Neural cell (in vitro differentiated cells): ENCODE data around the gene ANTXR2. TPM values are rescaled to one million over a fixed set of nuclear protein-coding genes. Genes with fewer than 3 reads are reported as not detected.

Experiments used
- H2AFZ ChIP-seq: fragments of 200-600, 300-800 bp; sonication (generic), shearing (Covaris generic); 2 replicates; pipeline ENCODE4 v1.6.0; 2014; ENCODE audit warnings: low read depth, mild to moderate bottlenecking, antibody characterized with exemption, low read length, moderate library complexity
- H3F3A ChIP-seq: fragments of 200-600 bp; shearing (Covaris generic); 2 replicates; pipeline ENCODE4 v1.6.1; 2016; ENCODE audit warnings: mild to moderate bottlenecking, moderate library complexity, mixed read lengths, antibody characterized with exemption, low read length; ENCODE audit not compliant: insufficient read depth, poor library complexity, severe bottlenecking
- H3K27ac ChIP-seq: fragments of 200-600, 300-800 bp; sonication (generic), shearing (Covaris generic); 2 replicates; pipeline ENCODE4 v1.5.1; 2014; ENCODE audit warnings: mild to moderate bottlenecking, low read length, moderate library complexity
- H3K27me3 ChIP-seq: fragments of 300-800, 200-600 bp; sonication (generic), shearing (Covaris generic); 2 replicates; pipeline ENCODE4 v1.6.0; 2014; ENCODE audit warnings: mild to moderate bottlenecking, low read depth, low read length, moderate library complexity; ENCODE audit not compliant: insufficient read depth
- H3K36me3 ChIP-seq: fragments of 300-800, 200-600 bp; sonication (generic), shearing (Covaris generic); 2 replicates; pipeline ENCODE4 v1.5.1; 2014; ENCODE audit warnings: mild to moderate bottlenecking, antibody characterized with exemption, low read length, moderate library complexity; ENCODE audit not compliant: insufficient read depth
- H3K4me2 ChIP-seq: fragments of 300-800, 200-600 bp; sonication (generic), shearing (Covaris generic); 2 replicates; pipeline ENCODE4 v1.6.0; 2014; ENCODE audit warnings: mild to moderate bottlenecking, low read length
- H3K4me3 ChIP-seq: fragments of 300-800, 200-600 bp; sonication (generic), shearing (Covaris generic); 2 replicates; pipeline ENCODE4 v1.5.1; 2014; ENCODE audit warnings: mild to moderate bottlenecking, low read length, moderate library complexity
- H3K79me2 ChIP-seq: fragments of 200-600 bp; shearing (Covaris generic); replicated peaks from 2 replicates; pipeline ENCODE4 v1.6.0; 2014; ENCODE audit warnings: mild to moderate bottlenecking, low read length, moderate library complexity; ENCODE audit not compliant: insufficient read depth
- H3K9ac ChIP-seq: fragments of 300-800, 200-600 bp; sonication (generic), shearing (Covaris generic); 2 replicates; pipeline ENCODE4 v1.6.1; 2016; ENCODE audit warnings: mild to moderate bottlenecking, low read length, mixed read lengths
- H3K9me2 ChIP-seq: fragments of 200-600 bp; shearing (Covaris generic); 2 replicates; pipeline ENCODE4 v1.6.1; 2016; ENCODE audit warnings: mild to moderate bottlenecking, low read length, mixed read lengths; ENCODE audit not compliant: insufficient read depth
- H3K9me3 ChIP-seq: fragments of 200-600, 300-800 bp; sonication (generic), shearing (Covaris generic); 2 replicates; pipeline ENCODE4 v1.6.1; 2016; ENCODE audit warnings: mild to moderate bottlenecking, mixed run types, low read length, moderate library complexity, mixed read lengths
- H4K20me1 ChIP-seq: fragments of 200-600 bp; shearing (Covaris generic); 2 replicates; pipeline ENCODE4 v1.6.1; 2016; ENCODE audit warnings: mild to moderate bottlenecking, mixed run types; ENCODE audit not compliant: insufficient read depth
- EP300 ChIP-seq: fragments of 450-650 bp; conservative IDR thresholded peaks from 2 replicates; pipeline ENCODE4 v1.6.1; 2014; ENCODE audit warnings: antibody characterized with exemption, mild to moderate bottlenecking, moderate library complexity; ENCODE audit not compliant: poor library complexity, severe bottlenecking
- EZH2 ChIP-seq: fragments of 200-600, 300-800 bp; shearing (Covaris generic), sonication (generic); IDR thresholded peaks from 2 replicates; pipeline ENCODE4 v1.6.1; 2014; ENCODE audit warnings: antibody characterized with exemption, low read length, borderline replicate concordance, mild to moderate bottlenecking; ENCODE audit not compliant: insufficient read depth, poor library complexity, severe bottlenecking
- MXI1 ChIP-seq: fragments of 450-650 bp; conservative IDR thresholded peaks from 2 replicates; pipeline ENCODE4 v1.6.1; 2014; ENCODE audit warnings: antibody characterized with exemption, mild to moderate bottlenecking; ENCODE audit not compliant: poor library complexity, severe bottlenecking
- POLR2AphosphoS5 ChIP-seq: IDR thresholded peaks from 2 replicates; pipeline ENCODE4 v1.6.1; 2012
- RAD21 ChIP-seq: fragments of 450-650 bp; conservative IDR thresholded peaks from 2 replicates; pipeline ENCODE4 v1.6.1; 2014; ENCODE audit warnings: antibody characterized with exemption, mild to moderate bottlenecking, moderate library complexity
- REST ChIP-seq: IDR thresholded peaks from 2 replicates; pipeline ENCODE4 v1.6.1; 2012; ENCODE audit warnings: borderline replicate concordance
- SMC3 ChIP-seq: fragments of 450-650 bp; conservative IDR thresholded peaks from 2 replicates; pipeline ENCODE4 v1.6.1; 2014; ENCODE audit warnings: antibody characterized with exemption, mild to moderate bottlenecking, moderate library complexity; ENCODE audit not compliant: poor library complexity
- TAF1 ChIP-seq: IDR thresholded peaks from 2 replicates; pipeline ENCODE4 v1.6.1; 2012; ENCODE audit warnings: low read depth
- polyA plus RNA-seq: library from polyadenylated mRNA; depleted of rRNA; stranded (reverse); fragments of >200 nt; gene quantifications from 2 replicates; pipeline ENCODE4 v1.2.3, GENCODE V29; 2014
- TF ChIP-seq, protein P1 (sequence below): fragments of 450-650 bp; IDR thresholded peaks from 2 replicates; pipeline ENCODE4 v1.5.1; 2014; ENCODE audit warnings: antibody characterized with exemption, mild to moderate bottlenecking, moderate library complexity; ENCODE audit not compliant: poor library complexity, severe bottlenecking

Gene ANTXR2
- polyA plus RNA-seq, 1 donor from 2014 or later: 31.7 TPM

DNA sequence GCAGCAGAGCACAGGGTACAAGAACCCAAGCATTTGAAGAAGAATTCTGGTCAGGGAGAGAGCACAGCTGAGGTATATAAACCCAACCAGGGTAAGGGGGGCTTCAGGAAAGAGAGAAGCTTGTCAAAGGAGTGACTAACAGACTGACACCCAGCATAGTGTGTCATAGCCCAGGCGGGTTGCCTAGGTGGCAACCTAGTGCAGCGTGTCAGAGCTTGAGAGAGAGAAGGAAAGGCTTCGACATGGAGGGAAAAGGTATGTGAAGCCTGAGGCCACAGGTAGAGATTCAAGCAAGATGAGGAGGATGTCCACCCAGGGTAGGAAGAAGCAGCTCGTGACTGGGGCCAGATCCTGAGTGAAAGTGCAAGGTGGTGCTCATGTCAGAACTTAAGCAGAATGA lies 8.5 kb upstream of the ANTXR2 start:
- H3K27ac ChIP-seq: no peak overlapping the region
- no peak overlapping the region for H3K4me3 ChIP-seq
- H3K9ac ChIP-seq: no peak overlapping the region
- no peaks in the 10 kb centered on the region for H3K27me3 ChIP-seq
- H3F3A ChIP-seq: no peaks in the 10 kb centered on the region
- no peaks in the 10 kb centered on the region for H3K9me3 ChIP-seq
- H3K79me2 ChIP-seq: no peaks in the 10 kb centered on the region
- no peak overlapping the region for H2AFZ ChIP-seq
- H3K36me3 ChIP-seq: no peaks in the 10 kb centered on the region
- H3K4me2 ChIP-seq: no peak overlapping the region
- H3K9me2 ChIP-seq: no peaks in the 10 kb centered on the region
- no peak for TF ChIP-seq MXI1
- H4K20me1 ChIP-seq: no peaks in the 10 kb centered on the region

- Histone ChIP-seq H3K36me3 (no peaks in the 10 kb centered on the region), H3K4me3 (no peak overlapping the region), H3K4me2 (no peak overlapping the region), H4K20me1 (no peaks in the 10 kb centered on the region), H3K9ac (no peak overlapping the region), H3K9me2 (no peaks in the 10 kb centered on the region), H3K27me3 (no peaks in the 10 kb centered on the region), H3K27ac (no peak overlapping the region), H3K9me3 (no peaks in the 10 kb centered on the region), H3F3A (no peaks in the 10 kb centered on the region), H2AFZ (no peak overlapping the region), H3K79me2 (no peaks in the 10 kb centered on the region)
- no peak for TF ChIP-seq SMC3
- no peak for TF ChIP-seq TAF1
- TF ChIP-seq MXI1: no peak
- TF ChIP-seq POLR2AphosphoS5: no peak
- TF ChIP-seq EP300: no peak
- no peak for TF ChIP-seq RAD21
- no peak for TF ChIP-seq REST
- TF ChIP-seq, protein P1, sequence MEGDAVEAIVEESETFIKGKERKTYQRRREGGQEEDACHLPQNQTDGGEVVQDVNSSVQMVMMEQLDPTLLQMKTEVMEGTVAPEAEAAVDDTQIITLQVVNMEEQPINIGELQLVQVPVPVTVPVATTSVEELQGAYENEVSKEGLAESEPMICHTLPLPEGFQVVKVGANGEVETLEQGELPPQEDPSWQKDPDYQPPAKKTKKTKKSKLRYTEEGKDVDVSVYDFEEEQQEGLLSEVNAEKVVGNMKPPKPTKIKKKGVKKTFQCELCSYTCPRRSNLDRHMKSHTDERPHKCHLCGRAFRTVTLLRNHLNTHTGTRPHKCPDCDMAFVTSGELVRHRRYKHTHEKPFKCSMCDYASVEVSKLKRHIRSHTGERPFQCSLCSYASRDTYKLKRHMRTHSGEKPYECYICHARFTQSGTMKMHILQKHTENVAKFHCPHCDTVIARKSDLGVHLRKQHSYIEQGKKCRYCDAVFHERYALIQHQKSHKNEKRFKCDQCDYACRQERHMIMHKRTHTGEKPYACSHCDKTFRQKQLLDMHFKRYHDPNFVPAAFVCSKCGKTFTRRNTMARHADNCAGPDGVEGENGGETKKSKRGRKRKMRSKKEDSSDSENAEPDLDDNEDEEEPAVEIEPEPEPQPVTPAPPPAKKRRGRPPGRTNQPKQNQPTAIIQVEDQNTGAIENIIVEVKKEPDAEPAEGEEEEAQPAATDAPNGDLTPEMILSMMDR: no peak
- no peak for TF ChIP-seq EZH2
Observed at GRCh38 chr4:80079255-80079923, 6.4 kb upstream of the ANTXR2 start.
